GM19463 (cell line): ENCODE measurements around the gene AP1G2.

Experiments
- ATAC-seq: cut with Tn5 transposase; IDR thresholded peaks from one replicate; pipeline ENCODE4 v1.9.1; 2021; ENCODE audit warnings: mild to moderate bottlenecking, moderate library complexity; ENCODE audit not compliant: unreplicated experiment

The AP1G2 gene

GRCh38 chr14:23571701-23572523, 4.3 kb upstream of the AP1G2 start:
- ATAC-seq: no peak

DNA sequence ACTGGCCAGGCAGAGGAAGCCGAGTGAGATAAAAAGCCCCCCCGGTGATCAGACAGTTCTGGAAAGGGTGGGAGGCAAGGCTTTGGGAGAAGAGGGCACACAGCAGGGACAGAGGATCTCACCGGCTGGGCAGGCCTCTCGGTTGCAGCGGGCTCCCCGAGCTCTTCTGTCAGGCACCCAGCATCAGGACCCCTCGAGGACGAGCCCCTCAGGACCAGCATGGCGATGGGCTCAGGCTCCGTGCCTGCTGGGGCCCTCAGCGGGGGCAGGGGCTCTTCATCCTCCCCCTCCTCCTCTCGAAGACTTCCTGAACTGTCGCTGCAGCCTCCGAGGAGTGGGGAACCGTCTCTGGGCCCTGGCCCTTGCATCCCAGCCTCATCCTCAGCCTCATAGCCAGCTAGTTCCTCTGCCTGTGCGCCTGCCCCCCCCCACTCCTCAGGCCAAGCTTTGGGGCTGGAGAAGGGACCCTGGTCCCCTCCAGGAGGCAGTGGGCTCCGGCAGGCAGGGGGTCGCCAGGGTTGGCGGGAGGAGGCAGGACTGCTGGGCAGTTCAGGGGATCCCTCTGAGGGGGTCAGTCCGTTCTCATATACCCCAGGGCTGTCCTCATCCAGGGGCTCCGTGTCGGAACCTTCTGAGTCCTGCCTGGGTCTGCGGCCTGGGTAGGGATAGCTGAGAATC, 3.4 kb upstream of the AP1G2 start:
- no peak for ATAC-seq

DNA sequence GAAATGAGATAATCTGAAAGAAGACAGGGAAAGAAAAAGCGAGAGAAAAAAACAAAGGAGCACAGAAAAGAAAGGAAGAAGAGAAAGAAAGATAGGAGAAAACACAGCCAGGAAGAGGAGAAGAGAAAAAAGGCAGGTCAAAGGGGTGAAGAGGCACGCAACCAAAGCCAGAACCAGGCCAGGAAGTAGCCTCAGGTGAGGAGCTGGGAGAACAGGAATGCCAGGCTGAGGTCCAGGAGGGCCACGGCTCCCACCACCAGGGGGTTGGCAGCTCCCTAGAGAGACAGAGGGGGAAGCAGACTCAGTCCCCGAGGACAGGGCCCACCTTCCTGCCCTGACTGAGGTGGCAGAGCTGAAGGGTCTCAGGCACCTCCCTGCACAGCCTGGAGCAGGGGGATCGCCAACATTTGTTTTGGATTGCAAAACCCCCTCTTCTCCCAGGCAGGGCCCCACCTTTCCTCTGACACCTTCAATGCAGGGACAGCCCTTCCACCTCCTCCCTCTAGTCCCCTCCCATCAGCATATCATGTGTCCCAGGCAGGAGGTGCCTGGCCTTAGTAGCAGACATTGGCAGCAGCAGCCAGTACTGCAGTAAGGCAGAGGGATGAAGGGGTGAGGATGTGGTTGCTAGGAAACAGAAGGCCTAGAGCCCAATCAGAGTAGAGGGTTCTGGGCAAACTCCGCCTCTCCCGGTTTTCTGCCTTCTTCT, 2.0 kb upstream of the AP1G2 start:
- ATAC-seq: no peak

DNA sequence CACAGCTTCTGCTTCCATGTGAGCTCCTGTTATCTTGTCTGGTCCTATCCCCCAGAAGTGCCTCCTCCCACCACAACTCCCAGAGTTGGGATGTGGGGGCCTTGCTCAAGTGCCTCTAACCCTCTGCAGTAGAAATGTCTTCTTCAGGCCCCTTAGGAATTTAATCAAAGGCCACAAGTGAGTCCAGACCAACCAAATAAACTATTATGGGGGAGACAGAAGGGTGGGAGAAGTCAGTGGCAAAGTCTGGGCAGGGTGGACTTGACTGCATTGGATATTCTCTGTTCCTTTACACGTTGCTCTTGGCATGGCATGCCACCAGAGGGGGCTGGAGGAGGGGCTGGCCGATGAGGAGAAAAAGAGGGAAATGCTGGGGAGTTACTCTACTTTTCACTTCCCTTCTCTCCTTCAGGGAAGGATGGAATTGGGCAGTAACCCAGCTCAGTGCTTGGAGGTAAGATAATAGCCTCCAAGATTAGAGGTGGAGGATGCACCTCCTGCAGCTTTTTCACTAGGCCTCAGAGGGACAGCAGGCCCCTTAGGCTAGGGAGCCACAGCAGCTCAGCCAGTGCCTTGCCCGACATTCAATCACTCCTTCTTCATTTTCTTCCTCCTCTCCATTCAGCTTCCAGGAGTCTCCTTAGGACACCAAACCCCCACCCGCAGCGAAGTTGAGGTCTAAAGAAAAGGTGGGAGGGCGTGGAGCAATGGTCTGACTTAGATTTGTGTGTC, 1.2 kb upstream of the AP1G2 start:
- no peak for ATAC-seq

- no peak for ATAC-seq
Observed at GRCh38 chr14:23568021-23568599, 519 bp upstream of the AP1G2 start.

GRCh38 chr14:23566778-23567185, 809 bp downstream of the AP1G2 start:
- ATAC-seq: no peak

DNA sequence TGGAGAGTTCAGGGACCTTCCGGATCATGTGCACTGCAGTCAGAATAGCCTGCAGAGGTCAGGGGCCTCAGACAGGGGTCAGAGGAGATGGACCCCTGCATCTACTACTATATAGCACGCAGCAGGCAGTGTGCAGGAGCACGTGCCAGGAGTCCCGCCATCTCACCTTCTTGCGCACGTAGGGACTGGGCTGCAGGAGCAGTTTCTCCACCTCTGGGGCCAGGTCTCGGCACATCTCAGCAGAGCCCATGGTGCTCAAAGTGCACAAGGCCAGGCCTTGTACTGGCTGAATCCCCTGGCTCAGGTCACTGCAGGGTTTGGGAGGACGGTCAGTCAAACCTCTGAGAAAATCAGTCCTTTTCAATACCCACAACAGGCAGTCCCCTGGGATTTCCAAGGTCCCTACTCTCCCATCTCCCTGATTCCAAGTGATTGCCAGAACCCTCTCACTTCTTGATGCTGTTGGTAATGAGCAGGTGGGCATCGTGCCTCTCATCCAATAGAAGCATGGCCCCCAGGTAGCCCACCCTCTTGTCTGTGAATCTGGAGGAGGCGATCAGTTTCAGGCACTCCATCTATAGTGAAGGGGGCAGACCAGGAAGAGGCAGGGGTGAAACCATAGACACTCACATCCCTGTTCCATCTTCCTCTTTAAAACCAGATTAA, 1.3 kb downstream of the AP1G2 start:
- no peak for ATAC-seq

DNA sequence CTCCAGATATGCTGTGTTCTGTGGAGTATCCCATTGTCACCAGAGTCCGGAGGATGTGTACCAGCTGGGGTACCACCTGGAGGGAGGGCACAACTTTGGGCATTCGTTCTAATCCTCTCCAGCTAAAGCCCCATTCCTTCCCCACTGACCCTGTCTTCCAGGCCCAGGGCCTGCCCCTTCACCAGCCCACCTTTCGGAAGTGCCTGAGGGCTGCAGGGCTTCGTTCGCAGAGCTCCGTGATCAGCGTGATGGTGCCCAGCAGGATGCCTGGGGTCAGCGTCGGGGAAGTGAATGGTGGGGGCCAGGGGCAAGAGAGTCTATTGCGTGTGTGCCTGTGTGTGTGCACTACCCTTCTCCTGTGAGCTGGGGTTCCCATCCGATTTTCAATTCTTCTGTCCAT, 2.0 kb downstream of the AP1G2 start:
- ATAC-seq: no peak

- no peak for ATAC-seq
Observed at GRCh38 chr14:23564876-23565275, 2.7 kb downstream of the AP1G2 start.

- ATAC-seq: no peak
Observed at GRCh38 chr14:23564181-23564812, 3.3 kb downstream of the AP1G2 start.

DNA sequence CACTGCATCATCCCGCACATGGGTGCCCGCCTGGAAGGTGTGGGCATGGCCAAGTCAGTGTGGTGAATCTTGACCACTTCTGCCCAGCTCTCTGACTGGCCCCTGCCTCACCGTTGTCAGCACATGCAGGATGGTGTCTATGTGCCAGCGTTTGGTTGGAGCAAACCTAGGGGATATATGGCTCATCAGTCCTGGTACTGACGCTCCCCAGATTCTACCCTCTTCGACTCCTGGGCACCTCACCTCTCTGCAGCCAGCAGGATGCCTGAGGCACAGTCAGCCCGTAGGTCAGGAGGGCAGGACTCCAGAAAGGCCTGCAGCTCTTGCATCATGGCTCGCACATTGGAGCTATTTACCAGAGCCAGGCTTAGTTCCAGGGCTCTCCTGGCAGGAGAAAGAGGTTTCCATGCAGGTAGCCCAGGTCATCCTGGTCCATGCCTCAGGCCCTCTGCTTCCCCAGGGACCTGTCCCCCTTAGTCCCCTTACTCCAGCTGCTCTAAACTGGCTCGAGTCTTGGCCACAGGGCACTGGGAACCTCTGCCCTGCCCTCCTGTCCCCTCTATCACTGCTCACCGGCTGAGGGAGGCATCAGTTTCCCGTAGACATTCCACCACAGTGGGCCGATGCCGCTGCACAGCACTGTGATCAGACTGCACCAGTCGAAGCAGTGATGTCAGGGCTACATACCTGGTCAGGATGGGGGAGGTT, 4.0 kb downstream of the AP1G2 start:
- no peak for ATAC-seq

GRCh38 chr14:23562822-23563472, 4.6 kb downstream of the AP1G2 start:
- ATAC-seq: no peak

DNA sequence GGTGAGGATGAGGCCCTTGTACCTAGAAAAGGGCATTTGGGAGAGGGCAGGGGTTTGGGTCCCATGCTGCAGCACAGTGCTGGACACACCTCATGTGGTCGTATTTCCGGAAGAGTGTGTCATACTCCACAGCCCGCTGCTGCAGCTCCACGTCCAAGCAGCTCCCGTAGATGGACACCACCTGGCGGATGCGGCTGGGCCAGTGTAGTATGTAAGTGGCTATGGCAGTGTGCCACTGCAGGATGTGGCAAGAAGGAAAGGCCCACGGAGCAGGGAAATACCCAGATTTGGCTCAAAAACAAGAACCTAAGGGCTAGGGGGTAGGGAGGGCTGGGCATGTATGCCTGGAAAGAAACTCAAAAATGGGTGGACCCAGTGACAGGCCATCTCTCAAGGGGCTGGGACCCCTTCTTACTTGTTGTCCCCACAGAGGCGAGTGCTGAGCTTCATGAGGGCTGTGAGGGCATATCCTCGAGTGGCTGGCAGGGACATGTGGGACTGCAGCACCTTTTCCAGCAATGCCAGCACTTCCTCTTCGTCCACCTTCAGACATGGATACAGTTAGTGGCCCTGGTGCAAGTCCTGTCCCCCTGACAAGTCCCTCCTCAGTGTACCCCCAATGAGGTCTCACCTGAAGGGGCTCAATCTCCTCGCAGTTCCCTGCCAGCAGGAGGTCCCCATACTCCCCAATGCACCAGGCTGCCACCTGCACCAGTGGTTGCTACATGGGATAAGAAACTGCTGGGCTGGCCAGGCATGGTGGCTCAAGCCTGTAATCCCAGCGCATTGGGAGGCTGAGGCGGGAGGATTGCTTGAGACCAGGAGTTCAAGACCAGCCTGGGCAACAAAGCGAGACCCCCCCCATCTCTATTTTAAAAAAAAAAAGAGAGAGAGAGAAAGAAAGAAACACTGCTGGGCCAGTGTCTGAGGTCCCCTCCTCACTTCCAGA, 5.4 kb downstream of the AP1G2 start:
- ATAC-seq: no peak

DNA sequence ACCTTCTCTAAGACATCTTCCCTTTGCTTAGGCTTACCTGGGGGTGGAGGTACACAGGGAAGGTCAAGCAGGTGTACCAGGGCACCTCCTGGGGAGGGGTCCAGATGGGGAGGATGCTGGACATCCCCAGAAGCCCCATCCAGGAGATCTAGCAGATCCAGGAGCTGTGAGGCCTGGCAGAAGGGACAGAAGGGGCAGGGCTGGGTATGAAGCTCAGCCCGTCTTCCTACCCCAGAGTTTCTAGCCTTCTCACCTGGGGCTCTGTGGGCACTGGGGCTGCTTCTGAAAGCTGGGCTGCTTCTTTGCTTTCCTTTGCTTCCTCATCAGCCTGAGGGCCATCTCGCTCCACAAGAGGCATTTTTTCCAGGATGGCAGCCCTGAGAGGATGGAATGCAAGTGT, 6.3 kb downstream of the AP1G2 start:
- ATAC-seq: no peak

DNA sequence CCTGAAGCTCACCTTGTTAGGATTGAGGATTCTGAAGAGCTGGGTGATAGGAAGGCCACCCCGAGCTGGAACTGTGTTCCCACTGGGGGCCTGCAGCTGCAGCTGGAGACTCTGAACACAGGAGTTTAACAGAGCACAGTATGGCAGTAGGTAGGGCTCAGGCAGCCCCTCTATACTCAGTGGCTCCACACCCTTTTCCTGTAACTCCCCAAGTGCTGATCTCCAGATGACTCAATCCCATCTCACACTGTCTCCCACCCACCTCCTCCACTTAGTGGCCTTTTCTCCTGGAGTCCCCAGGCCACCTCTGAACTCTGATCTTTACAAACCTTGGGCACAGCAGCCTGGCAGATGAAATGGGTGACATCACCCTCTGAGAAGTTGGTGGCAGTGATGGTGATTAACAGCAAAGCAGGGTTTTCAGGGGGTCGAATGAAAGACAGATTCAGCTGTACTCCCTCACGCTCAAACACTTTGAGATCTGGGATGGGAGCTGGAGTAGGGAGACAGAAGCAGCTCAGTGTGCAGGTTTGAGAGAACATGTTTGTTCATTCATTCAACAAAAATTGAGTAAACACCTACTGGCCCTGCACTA, 7.6 kb downstream of the AP1G2 start:
- no peak for ATAC-seq

GRCh38 chr14:23559010-23559925, 8.3 kb downstream of the AP1G2 start:
- ATAC-seq: no peak
